HG03139 (cell line): Measurements from ENCODE around the gene PCYT2.
A peak's percentile ranks its signal among the peaks of the same experiment; 100 is the strongest.

Experiments
- ATAC-seq: cut with Tn5 transposase; IDR thresholded peaks from one replicate; pipeline ENCODE4 v1.9.1; 2021; ENCODE audit not compliant: unreplicated experiment

PCYT2 gene

DNA sequence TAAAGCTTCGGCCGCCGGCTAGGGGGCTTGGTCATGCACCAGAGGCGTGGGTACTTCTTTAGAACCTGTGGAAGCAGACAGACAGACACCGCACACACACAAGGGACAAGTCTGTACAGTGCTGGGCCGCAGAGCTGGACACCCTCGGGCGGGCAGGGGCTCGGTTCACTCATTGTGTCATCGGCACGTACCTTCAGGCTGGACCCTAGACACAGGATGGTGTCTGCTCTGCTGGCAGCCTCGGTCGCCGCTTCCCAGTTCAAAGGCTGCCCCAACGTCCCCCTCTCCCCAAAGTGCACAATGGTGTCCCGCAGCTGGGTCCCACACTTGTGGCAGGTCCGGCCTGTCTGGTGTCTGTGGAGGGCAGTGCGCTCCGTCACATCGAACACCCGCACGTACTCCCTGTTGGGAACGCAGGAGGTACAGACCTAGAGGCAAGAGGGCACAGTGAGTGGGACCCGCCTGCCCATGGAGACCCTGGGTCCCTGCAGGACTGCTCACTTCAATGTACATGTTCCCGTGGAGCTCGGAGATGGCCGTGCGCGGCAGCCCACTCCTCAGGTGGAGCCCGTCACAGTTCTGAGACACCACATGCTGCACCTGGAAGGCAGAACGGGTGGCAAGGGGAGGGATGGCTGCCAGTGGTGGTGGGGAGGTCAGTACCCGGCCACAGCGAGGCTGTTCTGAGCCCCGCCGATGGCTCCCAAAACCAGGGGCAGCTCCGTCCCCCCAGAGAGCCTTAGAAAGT is 3.1 kb upstream of the PCYT2 start:
- ATAC-seq = no peak

DNA sequence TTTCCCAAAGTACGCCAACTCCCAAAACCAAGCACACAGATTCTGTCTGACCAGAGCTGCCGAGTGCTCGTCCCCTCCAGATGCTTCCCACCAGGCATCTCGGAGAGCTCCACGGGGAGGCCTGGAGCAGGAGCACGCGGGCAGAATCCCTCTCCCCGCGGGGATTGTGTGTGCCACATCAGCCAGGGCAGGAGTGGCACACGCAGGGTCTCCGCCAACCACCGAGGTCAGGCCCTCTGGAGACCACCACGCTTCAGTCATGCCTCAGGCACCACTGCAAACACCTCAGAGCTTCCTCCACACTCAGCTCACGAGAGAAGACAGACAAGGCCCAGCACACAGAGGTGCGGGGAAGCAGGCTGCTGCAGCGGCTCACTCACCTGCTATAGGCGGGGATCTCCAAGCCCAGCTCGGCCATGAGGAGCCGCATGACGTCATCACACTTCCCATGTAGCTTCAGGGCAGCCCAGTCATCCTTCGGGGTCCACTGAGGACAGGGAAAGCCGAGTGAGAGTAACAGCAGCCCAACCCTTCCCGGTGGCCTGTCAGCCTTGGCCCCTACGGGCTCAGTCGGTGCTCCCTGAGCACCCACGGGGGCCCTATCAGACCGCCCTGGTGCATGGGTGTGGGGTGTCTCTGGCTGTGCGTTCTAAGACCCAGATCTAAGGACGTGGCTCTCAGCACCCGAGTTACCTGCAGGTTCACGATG is 2.3 kb upstream of the PCYT2 start:
- no peak for ATAC-seq

DNA sequence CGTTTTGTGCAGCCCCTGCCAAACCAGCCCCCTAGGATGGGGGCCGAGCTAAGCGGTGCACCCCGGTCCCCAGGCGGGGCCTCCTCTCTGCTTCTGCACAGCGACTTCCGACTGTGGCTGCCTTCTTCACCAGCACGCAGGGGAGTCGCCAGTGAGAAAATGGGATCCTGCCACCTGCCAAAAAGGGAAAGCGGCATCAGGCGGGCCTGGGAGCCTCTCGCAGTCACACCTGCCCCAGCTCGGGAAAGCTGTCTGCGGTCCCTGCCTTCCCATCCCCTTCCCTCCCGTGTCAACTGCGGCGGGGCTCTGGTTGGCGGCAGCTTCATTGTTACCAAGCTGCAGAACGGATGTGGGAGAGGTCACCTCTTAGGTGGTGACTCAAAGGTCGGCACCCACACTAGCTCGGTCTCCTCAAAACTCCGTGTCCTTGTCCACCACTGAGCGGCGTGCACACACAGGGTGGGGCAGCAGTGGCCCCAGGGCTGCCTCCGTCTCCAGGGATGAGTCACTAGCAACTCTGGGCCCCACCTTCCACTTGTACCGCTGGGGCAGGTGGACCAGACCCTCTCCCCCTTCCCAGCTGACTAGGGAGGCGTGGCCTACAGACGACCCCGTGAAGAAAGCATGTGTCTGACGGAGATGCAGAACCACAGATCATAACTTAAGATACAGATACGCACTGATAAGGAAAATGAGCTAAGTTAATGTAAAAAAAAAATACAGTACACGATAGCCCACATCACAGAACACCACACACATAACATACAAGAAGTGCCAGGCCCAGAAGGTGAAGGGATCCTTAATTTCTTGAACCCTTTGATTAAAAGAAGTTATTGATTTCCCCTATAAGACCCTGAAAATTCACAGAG is 1.5 kb upstream of the PCYT2 start:
- ATAC-seq = no peak

DNA sequence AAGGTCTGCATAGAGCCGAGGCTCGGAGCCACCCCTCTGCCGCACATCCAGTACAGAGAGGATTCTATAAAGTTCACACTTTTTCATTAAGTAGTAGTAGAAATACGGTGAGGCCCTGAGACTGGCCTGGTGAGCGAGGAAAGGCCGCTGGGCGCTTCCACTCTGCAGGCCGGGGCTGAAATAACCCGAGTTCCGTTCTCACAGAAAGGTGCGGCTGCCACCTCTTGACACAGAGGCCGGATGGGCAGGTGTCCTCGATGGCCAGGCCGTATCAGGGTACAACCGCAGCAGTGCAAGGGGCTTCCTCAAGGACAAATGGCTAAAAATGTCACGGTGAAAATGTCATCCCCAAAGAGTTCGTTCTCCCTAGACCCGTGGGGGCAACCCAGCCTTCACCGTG is 770 bp upstream of the PCYT2 start:
- no peak for ATAC-seq

DNA sequence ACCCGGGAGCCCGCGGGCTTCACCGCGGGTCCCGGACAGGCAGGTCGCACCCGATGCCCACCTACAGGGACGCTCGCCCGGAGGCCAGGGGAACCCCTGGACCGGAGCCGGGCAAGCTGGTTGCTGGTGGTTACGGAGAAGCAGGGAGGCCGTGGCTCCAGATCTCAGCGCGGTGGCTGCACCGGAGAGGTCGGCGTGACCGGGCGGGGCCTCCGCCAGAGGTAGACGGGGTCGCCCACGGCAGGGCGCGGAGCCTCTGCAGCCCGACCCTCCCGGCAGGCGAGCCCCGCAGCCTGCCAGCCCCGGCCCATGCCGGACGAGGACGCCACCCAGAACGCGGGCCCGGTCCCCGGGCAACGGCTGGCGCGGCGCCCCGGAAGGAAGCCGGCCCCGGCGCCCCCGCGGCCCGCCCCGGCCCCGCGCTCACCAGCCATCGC is 341 bp downstream of the PCYT2 start:
- ATAC-seq = peak; percentile 16

DNA sequence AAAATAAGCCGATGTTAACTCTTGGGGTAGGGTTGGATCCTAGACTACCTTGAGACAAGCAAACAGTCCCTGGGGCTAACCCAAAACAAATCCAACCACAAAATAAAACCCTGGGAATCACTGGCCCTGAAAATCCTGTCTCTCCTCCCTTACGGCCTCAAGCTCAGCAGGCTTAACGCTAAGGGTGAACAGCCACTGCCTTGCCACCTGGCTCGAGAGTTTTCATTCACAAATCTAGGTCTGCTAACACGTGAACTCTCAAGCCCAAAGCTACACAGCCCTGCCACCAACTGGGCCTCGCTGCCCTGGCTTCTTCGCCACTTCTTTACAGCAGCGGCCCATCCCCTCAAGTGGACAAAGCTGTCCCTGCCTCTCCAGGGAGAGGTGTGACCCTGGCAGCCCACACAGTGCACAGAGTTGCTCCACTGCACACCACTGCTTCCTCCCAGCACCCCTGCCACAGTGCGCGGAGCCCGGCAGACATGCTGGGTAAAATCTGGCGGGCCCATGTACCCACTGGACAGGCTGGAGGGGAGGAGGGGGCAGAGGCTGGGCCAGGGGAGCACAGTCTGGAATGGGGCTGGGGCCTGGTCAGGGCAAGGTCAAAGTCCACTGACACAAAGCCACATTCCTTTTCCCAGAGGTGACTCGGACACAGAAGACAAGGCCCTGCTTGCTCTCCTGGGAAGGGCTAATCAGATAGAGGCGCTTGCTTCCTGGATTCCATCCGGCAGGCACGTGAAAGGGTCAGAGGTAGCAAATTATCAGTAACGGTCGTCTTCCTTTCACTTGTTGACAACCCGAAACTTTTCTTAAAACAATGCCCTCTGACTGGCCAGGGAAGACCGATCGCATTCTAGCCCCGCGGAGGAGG is 996 bp downstream of the PCYT2 start:
- no peak for ATAC-seq

DNA sequence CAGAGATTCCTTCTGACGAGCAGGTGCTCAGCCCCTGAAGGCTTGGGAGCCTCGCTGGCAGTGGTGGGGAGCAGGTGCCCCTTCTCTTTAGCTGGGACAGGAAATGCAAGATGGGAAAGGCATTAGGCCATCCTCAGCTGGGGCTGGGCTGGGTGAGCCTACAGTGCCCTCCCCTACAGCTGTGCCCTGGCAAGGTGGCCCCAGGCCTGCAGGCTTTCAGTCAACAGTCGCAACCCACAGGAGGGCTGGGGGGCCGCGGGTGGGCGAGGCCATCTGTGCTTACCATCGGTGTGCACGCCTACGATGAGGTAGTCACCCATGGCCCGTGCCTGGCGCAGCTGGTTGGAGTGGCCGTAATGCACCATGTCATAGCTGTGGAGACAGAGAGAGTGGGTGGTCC is 2.0 kb downstream of the PCYT2 start:
- no peak for ATAC-seq

DNA sequence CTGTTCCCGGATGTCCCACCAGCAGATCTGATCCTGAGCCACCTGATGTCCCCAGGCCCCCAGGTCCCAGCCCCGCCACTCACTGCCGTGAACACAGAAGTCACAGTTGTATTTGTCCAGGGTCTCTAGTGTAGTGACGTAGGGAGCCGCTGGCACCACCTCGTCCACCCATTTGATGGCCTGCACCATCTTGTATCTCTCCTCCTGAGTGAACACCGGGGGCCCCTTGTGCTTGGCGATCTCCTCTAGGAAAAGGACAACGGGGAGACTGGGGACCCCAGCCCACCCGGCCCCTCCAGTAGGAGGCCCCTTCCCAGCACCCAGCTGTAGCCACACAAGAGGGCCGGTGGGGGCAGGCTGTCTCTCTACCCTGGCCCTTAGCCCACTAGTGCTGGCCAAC is 2.4 kb downstream of the PCYT2 start:
- no peak for ATAC-seq

DNA sequence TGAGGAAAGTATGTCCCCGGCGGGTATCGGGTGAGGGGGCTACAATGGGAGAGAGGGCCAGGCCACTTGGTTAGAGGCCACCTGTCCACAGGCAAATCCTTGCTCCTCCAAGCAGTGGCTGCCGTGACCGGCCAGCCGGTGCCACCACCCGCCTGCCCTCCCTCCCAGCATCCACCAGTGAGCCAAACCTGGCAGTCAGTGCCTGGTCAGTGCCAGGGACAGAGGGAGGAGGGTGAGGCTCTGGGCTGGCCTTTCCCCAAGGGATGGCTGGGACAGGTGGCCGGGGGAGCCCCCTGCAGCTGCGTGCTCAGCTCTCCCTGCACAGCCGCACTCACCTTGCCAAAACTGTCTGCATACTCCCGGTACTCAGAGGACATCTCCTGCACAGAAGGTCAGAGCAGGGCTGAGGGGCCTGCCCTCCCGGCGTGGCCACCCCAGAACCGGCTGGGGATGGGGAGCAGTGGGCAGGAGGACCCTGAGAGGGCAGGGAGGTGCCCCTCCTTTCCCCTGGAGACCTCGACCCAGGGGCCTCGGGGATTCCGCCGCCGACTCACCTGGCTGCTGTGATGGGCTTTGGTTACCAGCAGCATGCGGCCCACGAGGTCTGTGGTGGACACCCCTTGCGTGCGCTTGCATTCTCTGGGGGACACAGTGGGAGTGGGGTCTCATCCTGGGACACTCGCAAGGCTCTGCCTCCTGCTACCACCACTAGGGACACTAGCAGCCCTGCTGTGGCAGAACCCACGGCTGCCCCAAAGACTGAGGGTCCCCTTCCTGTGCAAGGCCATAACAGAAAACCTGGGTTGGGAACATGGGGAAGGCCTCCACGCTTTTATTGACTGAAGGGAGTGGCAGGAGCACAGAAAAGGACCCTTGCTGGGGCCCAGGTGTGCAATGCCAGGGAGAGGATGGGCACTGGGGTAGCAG is 3.7 kb downstream of the PCYT2 start:
- no peak for ATAC-seq

DNA sequence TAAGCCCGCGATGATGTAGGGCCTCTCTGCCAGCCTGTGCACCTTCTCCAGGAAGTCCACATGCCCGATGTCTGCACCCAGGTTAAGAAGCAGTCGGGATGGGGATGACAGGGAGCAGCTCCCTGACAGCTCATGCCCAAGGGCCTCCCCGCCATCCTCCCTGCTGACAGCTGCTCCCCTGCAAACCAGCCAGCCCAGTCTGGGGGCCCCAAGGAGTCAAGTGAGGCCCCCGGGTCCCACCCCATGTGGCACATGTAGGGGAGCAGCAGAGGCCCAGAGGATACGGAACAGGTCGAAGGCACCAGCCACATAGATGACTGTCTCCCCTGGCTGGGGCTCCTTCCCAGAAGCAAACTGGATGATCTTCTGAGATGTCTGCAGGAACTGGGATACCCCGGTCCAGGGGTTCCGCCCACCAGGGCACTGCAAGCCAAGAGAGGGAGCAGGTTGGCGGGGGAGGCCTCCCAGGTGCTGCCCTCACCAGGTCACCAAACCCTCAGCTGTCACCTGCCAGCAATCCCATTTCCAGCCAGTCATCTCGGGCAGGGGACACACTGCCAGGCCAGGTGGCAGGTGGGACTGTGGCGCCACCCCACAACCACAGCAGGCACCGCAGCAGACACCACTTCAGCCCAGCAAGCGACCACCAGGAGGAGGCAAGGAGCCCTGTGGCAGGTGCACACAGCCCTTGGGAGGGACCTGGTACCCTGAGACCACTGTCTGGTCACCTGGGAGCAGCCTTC is 4.6 kb downstream of the PCYT2 start:
- ATAC-seq = no peak

DNA sequence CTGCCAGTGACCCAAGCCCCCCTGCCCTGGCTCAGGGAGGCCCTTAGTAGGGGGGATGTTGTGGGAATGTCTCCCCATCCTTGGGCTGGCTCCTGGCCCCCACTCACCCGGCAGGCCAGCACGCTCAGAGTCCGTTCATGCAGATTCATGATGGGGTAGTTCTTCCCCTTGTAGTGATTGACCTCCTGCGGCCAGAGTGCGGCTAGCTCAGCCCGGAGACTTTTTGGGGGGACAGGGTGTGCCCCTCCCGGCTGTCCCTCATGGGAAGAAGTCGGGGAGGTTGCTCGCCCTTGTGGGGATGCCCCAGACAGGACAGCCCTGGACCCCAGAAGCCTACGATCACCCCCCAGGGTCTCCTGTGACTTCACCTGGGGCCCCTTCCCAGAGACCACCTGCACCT is 5.2 kb downstream of the PCYT2 start:
- ATAC-seq = no peak

DNA sequence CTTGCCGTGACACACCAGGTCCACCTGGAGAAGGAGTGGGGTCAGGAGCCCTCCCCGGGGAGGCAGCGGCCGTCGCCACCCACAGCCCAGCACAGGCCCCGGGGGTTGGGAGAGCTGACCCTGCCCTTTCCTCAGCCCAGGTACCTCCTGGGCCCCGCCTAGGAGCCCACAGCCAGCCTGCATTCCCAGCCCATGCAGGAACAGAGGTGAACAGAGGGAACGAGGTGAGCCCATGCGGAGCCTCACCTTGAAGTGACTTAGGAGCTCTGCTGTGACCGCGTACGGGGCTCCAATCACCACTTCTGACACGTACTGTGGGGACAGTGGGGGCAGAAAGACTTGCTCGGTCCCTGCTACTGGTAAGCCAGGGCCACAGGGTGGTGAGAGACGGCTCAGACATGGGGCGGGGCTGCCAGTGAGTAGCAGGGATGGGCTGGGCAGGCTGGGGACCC is 5.7 kb downstream of the PCYT2 start:
- ATAC-seq = no peak

DNA sequence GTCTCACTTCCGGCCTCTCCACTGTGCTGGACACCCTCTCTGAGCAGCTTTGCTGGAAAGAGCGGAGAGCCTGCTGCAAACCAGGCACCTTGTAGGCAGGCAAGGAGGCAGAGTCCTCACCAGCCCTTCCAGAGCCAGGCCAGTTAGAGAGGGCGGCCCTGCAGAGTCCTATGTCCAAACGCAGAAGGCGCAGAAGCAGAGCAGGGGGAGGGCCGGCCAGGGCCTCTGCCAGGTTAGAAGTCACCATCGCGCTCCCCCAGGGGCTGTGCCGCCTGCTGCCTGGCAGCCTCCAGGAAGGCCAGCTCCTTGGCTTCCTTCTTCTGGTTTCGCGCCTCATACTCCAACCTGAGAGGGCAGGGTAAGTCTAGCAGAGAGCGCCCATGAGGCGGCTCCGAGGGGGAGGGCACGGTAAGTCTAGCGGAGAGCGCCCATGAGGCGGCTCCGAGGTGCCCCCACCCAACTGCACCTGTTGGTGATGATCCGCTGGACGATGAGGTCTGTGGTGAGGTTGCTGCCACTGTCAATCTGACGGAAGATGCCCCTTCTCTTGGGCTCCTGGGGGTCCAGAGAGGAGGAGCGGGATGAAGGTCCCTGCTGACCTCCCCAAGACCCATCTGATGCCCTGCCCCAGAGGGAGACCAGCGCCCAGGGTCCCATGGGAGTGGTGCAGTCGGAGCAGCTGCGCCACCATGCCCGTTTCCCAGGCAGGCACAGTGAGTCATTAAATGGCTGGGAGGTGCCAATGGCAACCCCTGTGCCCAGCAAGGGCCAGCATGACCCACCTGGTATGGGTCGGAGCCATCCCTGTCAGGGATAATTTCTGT is 6.4 kb downstream of the PCYT2 start:
- no peak for ATAC-seq

DNA sequence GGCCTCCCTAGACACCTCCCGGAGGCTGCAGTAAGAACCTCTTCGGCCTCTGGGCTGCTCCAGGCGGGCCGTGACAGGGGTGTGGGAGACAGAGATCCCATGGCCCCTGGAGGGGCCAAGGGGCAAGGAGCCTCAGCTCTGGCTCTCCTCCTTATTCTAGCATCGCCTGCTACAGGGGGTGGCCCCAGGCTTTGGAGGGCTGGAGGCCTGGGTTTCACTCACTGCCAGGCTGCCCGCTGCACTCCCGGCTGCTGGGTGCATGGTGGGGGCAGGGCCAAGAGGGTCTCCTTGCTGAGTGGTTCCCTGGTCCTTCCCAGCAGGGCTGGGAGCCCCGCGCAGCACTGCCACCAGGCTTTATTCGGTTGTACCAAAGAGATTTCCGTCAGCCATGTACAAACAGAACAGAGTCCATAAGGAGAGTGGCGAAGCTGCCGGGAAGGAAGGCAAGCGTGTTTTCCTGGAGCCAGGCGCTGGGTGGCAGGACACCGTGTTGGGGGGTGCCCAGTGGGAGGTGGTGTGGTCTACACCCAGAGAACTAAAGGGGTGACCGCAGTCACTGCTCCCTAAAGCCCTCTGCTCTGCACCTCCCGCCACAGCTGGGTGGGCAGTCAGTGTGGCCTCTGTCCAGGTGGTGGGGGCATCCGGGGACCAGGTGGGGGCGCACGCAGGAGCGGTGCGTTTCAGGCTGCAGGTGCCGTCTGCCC is 7.2 kb downstream of the PCYT2 start:
- no peak for ATAC-seq

DNA sequence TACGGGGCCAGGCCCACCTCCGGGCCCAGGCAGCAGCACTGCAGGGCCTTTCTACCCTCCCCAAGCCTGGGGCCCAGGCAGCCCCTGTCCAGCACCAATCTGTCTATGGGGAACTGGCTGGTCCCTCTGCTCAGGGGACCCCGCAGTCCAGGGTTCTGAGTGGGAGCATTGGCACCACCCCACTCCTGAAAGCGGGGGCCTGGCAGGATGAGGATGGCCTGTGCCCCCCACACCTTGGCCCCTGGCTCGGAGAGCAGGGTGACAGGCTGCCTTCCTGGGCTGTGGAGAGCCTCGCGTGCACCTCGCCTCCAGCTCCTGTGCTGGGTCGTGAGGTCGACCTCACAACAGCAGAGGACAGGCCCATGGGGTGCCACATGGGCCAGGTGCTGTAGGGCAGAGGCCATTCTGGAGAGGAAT is 7.8 kb downstream of the PCYT2 start:
- no peak for ATAC-seq

DNA sequence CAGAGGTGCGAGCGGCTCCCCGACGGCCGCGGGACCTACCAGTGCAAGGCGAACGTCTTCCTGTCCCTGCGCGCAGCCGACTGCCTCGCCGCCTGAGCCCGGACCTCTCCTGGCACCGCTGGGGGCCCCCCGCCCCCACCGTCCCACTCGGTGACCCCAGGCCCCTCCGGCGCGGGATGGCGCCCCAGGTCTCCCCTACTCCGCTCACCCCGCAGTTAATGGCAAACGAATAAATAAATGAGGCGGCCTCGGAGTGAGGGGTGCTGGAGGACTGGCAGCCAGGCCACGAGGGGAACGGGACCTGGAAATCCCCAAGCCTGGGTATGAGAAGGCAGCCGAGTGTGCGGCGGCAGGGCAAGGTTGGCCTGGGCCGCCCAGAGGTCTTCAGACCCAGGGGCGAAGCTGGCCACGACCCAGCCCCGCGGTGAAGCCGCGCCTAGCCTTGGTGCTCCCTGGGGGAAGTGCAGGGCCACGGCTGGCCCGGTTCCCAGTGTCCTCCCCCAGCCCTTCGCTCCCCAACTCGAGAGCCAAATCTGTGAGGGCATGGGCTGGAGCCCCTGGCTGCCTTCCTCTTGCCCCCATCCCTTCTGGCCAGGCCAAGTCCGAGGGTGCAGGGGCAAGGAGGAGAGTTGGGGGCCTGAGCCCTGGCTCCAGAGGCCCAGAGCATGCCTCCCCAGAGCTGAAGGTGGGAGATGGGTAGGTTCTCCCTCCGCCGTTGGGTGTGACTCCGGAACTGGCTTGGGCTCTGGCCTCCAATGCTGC is 8.4 kb downstream of the PCYT2 start:
- no peak for ATAC-seq
